H1 (cell line): ENCODE results near the gene GPR35. TPM values are rescaled to one million over a fixed set of nuclear protein-coding genes. Genes with fewer than 3 reads are reported as not detected.

Source experiments
- CTCF ChIA-PET: fragments of 300-600 bp; sonication (Branson Sonifier 250); formaldehyde crosslinking; loops from one replicate; lab custom pipeline; 2021; ENCODE audit not compliant: partially characterized antibody; lab: Charles Lee
- POLR2A ChIA-PET: fragments of 300-600 bp; sonication (Branson Sonifier 250); formaldehyde crosslinking; loops from one replicate; lab custom pipeline; 2021; ENCODE audit warnings: inconsistent platforms; ENCODE audit not compliant: partially characterized antibody; lab: Charles Lee
- DNase-seq, 2 experiments: peaks; one replicate each; pipeline versions ENCODE4 v3.0.0 to v3.0.0-alpha.2; 2010 to 2022; ENCODE audit warnings: low spot score in 2 of 2, low read depth in 1 of 2, mixed read lengths in 1 of 2
- FAIRE-seq: peaks from 2 replicates; lab custom pipeline; 2011; peaks lifted over from hg19 to GRCh38; lab: Jason Lieb, UNC
- H2AFZ ChIP-seq: 2 replicates; pipeline ENCODE4 v1.8.1; 2012; ENCODE audit warnings: low read length, inconsistent platforms
- H2AK5ac ChIP-seq: 2 replicates; pipeline ENCODE4 v1.6.1; 2013; ENCODE audit warnings: low read depth, low read length
- H2BK120ac ChIP-seq: replicated peaks from 2 replicates; pipeline ENCODE3; 2013; ENCODE audit warnings: low read depth, low read length, inconsistent platforms
- H2BK12ac ChIP-seq: 2 replicates; pipeline ENCODE4 v1.6.1; 2013; ENCODE audit warnings: low read depth, low read length
- H2BK15ac ChIP-seq: 2 replicates; pipeline ENCODE4 v1.6.1; 2013; ENCODE audit warnings: low read length
- H2BK20ac ChIP-seq: 2 replicates; pipeline ENCODE4 v1.6.1; 2013; ENCODE audit warnings: low read length
- H2BK5ac ChIP-seq: 2 replicates; pipeline ENCODE4 v1.6.1; 2013; ENCODE audit warnings: low read depth, low read length
- H3K14ac ChIP-seq: 2 replicates; pipeline ENCODE4 v1.6.1; 2013; ENCODE audit warnings: inconsistent platforms; ENCODE audit not compliant: insufficient read length
- H3K18ac ChIP-seq: 2 replicates; pipeline ENCODE4 v1.6.1; 2013; ENCODE audit warnings: low read length; ENCODE audit errors: extremely low read depth
- H3K23ac ChIP-seq: 2 replicates; pipeline ENCODE4 v1.6.1; 2013; ENCODE audit warnings: inconsistent platforms; ENCODE audit not compliant: insufficient read length
- H3K23me2 ChIP-seq: 2 replicates; pipeline ENCODE4 v1.6.1; 2013; ENCODE audit warnings: low read depth, low read length
- H3K27ac ChIP-seq: 2 replicates; pipeline ENCODE4 v1.6.1; 2011; ENCODE audit warnings: low read depth, low read length, inconsistent platforms
- H3K27me3 ChIP-seq, 4 experiments: replicated peaks in 1 of 4; 1 replicate in 1 of 4; 2 replicates in 3 of 4; pipeline versions ENCODE4 v1.6.1 to v1.8.1; 2011 to 2013; ENCODE audit warnings: low read length in 3 of 4, mild to moderate bottlenecking in 3 of 4, inconsistent platforms in 2 of 4, mixed read lengths in 2 of 4, moderate library complexity in 1 of 4; ENCODE audit not compliant: control insufficient read depth in 3 of 4, insufficient read depth in 3 of 4; ENCODE audit errors: extremely low read depth in 1 of 4
- H3K36me3 ChIP-seq, 4 experiments: 2 replicates each; pipeline versions ENCODE4 v1.6.1 to v1.8.1; 2011 to 2013; ENCODE audit warnings: mild to moderate bottlenecking in 4 of 4, low read length in 3 of 4, moderate library complexity in 2 of 4, control low read depth in 1 of 4, inconsistent platforms in 1 of 4; ENCODE audit not compliant: insufficient read depth in 4 of 4, control insufficient read depth in 2 of 4
- H3K4ac ChIP-seq: replicated peaks from 2 replicates; pipeline ENCODE3; 2013; ENCODE audit warnings: low read length, low read depth, mixed read lengths, inconsistent platforms; ENCODE audit not compliant: insufficient read length
- H3K4me1 ChIP-seq, 4 experiments: replicated peaks in 1 of 4; 1 replicate in 1 of 4; 2 replicates in 3 of 4; pipeline versions ENCODE4 v1.6.1 to v1.8.1; 2011 to 2013; ENCODE audit warnings: low read length in 3 of 4, inconsistent platforms in 2 of 4, mixed read lengths in 1 of 4; ENCODE audit not compliant: insufficient read depth in 4 of 4, control insufficient read depth in 3 of 4
- H3K4me2 ChIP-seq, 2 experiments: 2 replicates each; pipeline versions ENCODE4 v1.6.1 to v1.8.1; 2011 to 2013; ENCODE audit warnings: low read depth in 2 of 2, low read length in 2 of 2, control low read depth in 1 of 2, inconsistent platforms in 1 of 2, mild to moderate bottlenecking in 1 of 2; ENCODE audit not compliant: insufficient read depth in 1 of 2
- H3K4me3 ChIP-seq, 4 experiments: fragments of 200-600, 300-600 bp in 1 of 4; sonication (generic), shearing (Covaris generic), sonication (Bioruptor Twin) in 1 of 4; 2 replicates each; pipeline versions ENCODE4 v1.5.1 to v1.8.1; 2011 to 2016; ENCODE audit warnings: low read length in 4 of 4, low read depth in 3 of 4, control low read depth in 2 of 4, inconsistent platforms in 2 of 4, mild to moderate bottlenecking in 2 of 4, mixed read lengths in 1 of 4, moderate library complexity in 1 of 4; ENCODE audit not compliant: insufficient read depth in 2 of 4; ENCODE audit errors: extremely low read depth in 1 of 4
- H3K56ac ChIP-seq: replicated peaks from 2 replicates; pipeline ENCODE3; 2013; ENCODE audit warnings: low read depth, mild to moderate bottlenecking, mixed read lengths, low read length, inconsistent platforms; ENCODE audit not compliant: insufficient read length
- H3K79me1 ChIP-seq: 2 replicates; pipeline ENCODE4 v1.6.1; 2013; ENCODE audit warnings: low read depth, low read length, control low read depth
- H3K79me2 ChIP-seq, 2 experiments: 2 replicates each; pipeline versions ENCODE4 v1.6.1 to v1.8.1; 2012 to 2013; ENCODE audit warnings: low read length in 2 of 2, mild to moderate bottlenecking in 2 of 2, inconsistent platforms in 1 of 2; ENCODE audit not compliant: insufficient read depth in 2 of 2, control insufficient read depth in 1 of 2
- H3K9ac ChIP-seq, 4 experiments: replicated peaks in 1 of 4; 1 replicate in 1 of 4; 2 replicates in 3 of 4; pipeline versions ENCODE4 v1.6.1 to v1.8.1; 2011 to 2013; ENCODE audit warnings: low read depth in 3 of 4, low read length in 3 of 4, control low read depth in 2 of 4, mild to moderate bottlenecking in 2 of 4, moderate library complexity in 2 of 4, inconsistent platforms in 1 of 4; ENCODE audit errors: extremely low read depth in 1 of 4
- H3K9me3 ChIP-seq, 2 experiments: 2 replicates each; pipeline versions ENCODE4 v1.6.1 to v1.8.1; 2012 to 2013; ENCODE audit warnings: mild to moderate bottlenecking in 2 of 2, moderate library complexity in 2 of 2, control low read depth in 1 of 2, inconsistent platforms in 1 of 2, low read depth in 1 of 2, low read length in 1 of 2, mixed read lengths in 1 of 2; ENCODE audit not compliant: insufficient read depth in 2 of 2
- H4K20me1 ChIP-seq, 2 experiments: replicated peaks in 1 of 2; 2 replicates each; pipeline versions ENCODE3 to v1.8.1; 2011 to 2013; ENCODE audit warnings: inconsistent platforms in 2 of 2, low read length in 2 of 2, mild to moderate bottlenecking in 1 of 2; ENCODE audit not compliant: insufficient read depth in 2 of 2, control insufficient read depth in 1 of 2
- H4K5ac ChIP-seq: 2 replicates; pipeline ENCODE4 v1.6.1; 2013; ENCODE audit warnings: low read length, low read depth, mixed read lengths, inconsistent platforms; ENCODE audit not compliant: insufficient read length
- H4K8ac ChIP-seq: 2 replicates; pipeline ENCODE4 v1.8.0; 2013; ENCODE audit warnings: mild to moderate bottlenecking, moderate library complexity, low read length, inconsistent platforms; ENCODE audit not compliant: insufficient read depth; ENCODE audit errors: extremely low read depth
- H4K91ac ChIP-seq: replicated peaks from 2 replicates; pipeline ENCODE3; 2013; ENCODE audit warnings: low read length, mixed read lengths, inconsistent platforms; ENCODE audit not compliant: insufficient read length
- EGR1 ChIP-seq: IDR thresholded peaks from 2 replicates; pipeline ENCODE4 v1.6.1; 2011; ENCODE audit warnings: low read depth, low read length, borderline replicate concordance
- GABPA ChIP-seq: IDR thresholded peaks from 2 replicates; pipeline ENCODE4 v1.6.1; 2011; ENCODE audit warnings: mild to moderate bottlenecking, low read length, moderate library complexity, borderline replicate concordance; ENCODE audit not compliant: insufficient read depth
- POLR2A ChIP-seq, 2 experiments: IDR thresholded peaks; 1 replicate in 1 of 2; 2 replicates in 1 of 2; pipeline ENCODE4 v1.6.1; 2011; ENCODE audit warnings: low read depth in 2 of 2, low read length in 2 of 2, mild to moderate bottlenecking in 2 of 2; ENCODE audit errors: control extremely low read depth in 1 of 2
- RBBP5 ChIP-seq: IDR thresholded peaks from 2 replicates; pipeline ENCODE4 v1.7.1; 2012; ENCODE audit warnings: low read depth, mild to moderate bottlenecking, inconsistent platforms, low read length, moderate library complexity, borderline replicate concordance
- SP1 ChIP-seq: IDR thresholded peaks from 2 replicates; pipeline ENCODE4 v1.6.1; 2011; ENCODE audit warnings: low read depth, low read length
- SP2 ChIP-seq: IDR thresholded peaks from 2 replicates; pipeline ENCODE4 v1.6.1; 2012; ENCODE audit warnings: mild to moderate bottlenecking, low read length, inconsistent platforms
- TAF7 ChIP-seq: optimal IDR thresholded peaks from 2 replicates; pipeline ENCODE3; 2011; ENCODE audit warnings: low read depth, mild to moderate bottlenecking, inconsistent platforms, low read length, moderate library complexity, borderline replicate concordance
- TBP ChIP-seq: IDR thresholded peaks from 2 replicates; pipeline ENCODE4 v1.6.1; 2011; ENCODE audit warnings: low read depth, low read length, improper control_type of control experiment
- WGBS, 2 experiments: shearing (Covaris generic) in 1 of 2; methylation state at CpG; one replicate each; pipeline versions ENCODE4 v1.1.6 to v1.1.7; 2013 to 2015; ENCODE audit warnings: low lambda C conversion rate in 2 of 2, mixed read lengths in 2 of 2, inconsistent platforms in 1 of 2, low coverage in 1 of 2, missing lambda C conversion rate in 1 of 2; ENCODE audit not compliant: insufficient replicate concordance in 2 of 2, insufficient coverage in 1 of 2, insufficient read length in 1 of 2; ENCODE audit errors: extremely low coverage in 1 of 2, missing lambda C conversion rate in 1 of 2; 5-methylcytosine and 5-hydroxymethylcytosine counted together
- polyA plus RNA-seq, 7 experiments: library from polyadenylated mRNA; depleted of rRNA in 3 of 7; stranded (reverse) in 5 of 7; unstranded in 2 of 7; fragments of >200 nt in 5 of 7; fragments of 200-250 nt in 2 of 7; gene quantifications; 1 replicate in 5 of 7; 2 replicates in 1 of 7; 4 replicates in 1 of 7; pipeline versions ENCODE4 v1.2.1 to v1.2.3, GENCODE V29; 2011 to 2013; ENCODE audit warnings: missing spikeins in 2 of 7, mixed read lengths in 2 of 7
- total RNA-seq: library from RNA; stranded (reverse); fragmentation: NEBNext Ultra II Directional; extraction: Animal tissue kit (Norgen Biotek cat#: 25700); gene quantifications from 2 replicates; pipeline ENCODE4 v1.2.1, GENCODE V29; 2021

Gene GPR35
- total and polyA plus RNA-seq, 2 of the 8 experiments (the other 6 are each of a cell fraction or from before 2014, with no cell fraction given), result 0.47 TPM; not detected in 1

DNA sequence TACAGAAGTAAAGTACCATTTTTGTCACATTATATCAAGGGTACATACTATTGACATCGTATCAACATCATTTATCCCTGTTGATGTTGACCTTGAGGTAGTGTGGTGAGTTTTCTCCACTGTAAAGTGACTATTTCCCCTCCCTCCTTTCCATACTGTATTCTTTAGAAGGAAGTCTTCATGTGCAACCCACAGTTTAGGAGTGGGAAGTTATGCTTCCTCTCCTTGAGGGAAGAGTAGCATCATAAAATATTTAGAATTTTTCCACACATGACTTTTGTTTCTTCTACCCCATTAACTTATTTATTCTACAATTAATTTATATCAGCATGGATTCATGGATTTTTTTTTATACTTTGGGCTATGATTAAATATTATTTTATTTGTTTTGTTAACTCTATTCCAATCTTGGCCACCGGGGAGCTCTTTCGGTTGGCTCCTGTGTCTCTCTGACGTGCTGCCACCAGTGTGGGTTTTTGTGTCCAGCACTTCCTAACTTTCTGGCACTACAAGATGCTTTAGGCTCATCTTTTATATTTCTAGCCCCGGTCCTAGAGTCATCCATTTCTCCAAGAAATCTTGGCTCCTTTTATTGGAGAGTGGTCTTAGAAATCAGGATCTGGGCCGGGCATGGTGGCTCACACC lies 38.4 kb downstream of the GPR35 start:
- Histone ChIP-seq H3K27ac (no peak overlapping the region), H2BK12ac (no peak overlapping the region), H3K9me3 (no peaks in the 10 kb centered on the region; a peak in 1 of 4 replicates), H3K23me2 (no peaks in the 10 kb centered on the region), H3K23ac (no peak overlapping the region), H2BK120ac (no peak overlapping the region), H3K14ac (no peak overlapping the region), H3K36me3 (no peaks in the 10 kb centered on the region), H3K4me3 (no peak overlapping the region), H4K20me1 (no peaks in the 10 kb centered on the region), H2BK15ac (no peak overlapping the region), H3K18ac (no peak overlapping the region), H3K9ac (no peak overlapping the region), H3K27me3 (peaks cover 0 to 1% (median 0%) of the 10 kb centered on the region in 4 experiments; a peak in 1 of 7 replicates)
- no peak for DNase-seq
- no peak for FAIRE-seq
- TF ChIP-seq TBP (no peak), RBBP5 (no peak), SP2 (no peak), GABPA (no peak), EGR1 (no peak), TAF7 (no peak), SP1 (no peak), POLR2A (IDR thresholded peaks at IDR 0.05; ENCODE audit: control extremely low read depth in 1 of 2, low read depth in 2 of 2, low read length in 2 of 2) (no peak)
- TF ChIP-seq, all 59 proteins: peak for 0
- no peaks in the 10 kb centered on the region for H3K79me2 ChIP-seq
- ChIA-PET POLR2A (interaction anchor here (0.6 kb wide), 1 partner anchor 687 kb away, joined by 3 read pairs; no protein-coding TSS in a partner anchor), CTCF (interaction anchor here (0.7 kb wide), 1 partner anchor 225 kb away, joined by 3 read pairs; no protein-coding TSS in a partner anchor)
- WGBS, 2 experiments, result 74% methylated on average over 6 of the region's 6 CpGs; no CpG with 5 or more reads in 1 of the 2 experiments
- H4K91ac ChIP-seq, result no peak overlapping the region
- no peak overlapping the region for H4K5ac ChIP-seq
- H4K8ac ChIP-seq, result no peak overlapping the region
- no peak overlapping the region for H3K56ac ChIP-seq
- no peak overlapping the region for H3K4ac ChIP-seq
- no peak overlapping the region for H2BK5ac ChIP-seq
- no peak overlapping the region for H2BK20ac ChIP-seq
- H3K4me2 ChIP-seq, result no peak overlapping the region
- no peaks in the 10 kb centered on the region for H3K4me1 ChIP-seq
- no peak overlapping the region for H2AK5ac ChIP-seq
- no peak overlapping the region for H2AFZ ChIP-seq
- H3K79me1 ChIP-seq, result no peaks in the 10 kb centered on the region
